Keratinocyte (primary cell): ENCODE data around the gene HSPA12B. TPM values are rescaled to one million over a fixed set of nuclear protein-coding genes. Genes with fewer than 3 reads are reported as not detected.

Experiments
- DNase-seq: peaks from one replicate; pipeline ENCODE4 v3.0.0-alpha.2; 2011; ENCODE audit warnings: low read depth, missing footprints, low spot score
- FAIRE-seq: peaks from 2 replicates; lab custom pipeline; 2011; peaks lifted over from hg19 to GRCh38; lab: Jason Lieb, UNC
- H2AFZ ChIP-seq: 2 replicates; pipeline ENCODE4 v1.6.0; 2012; ENCODE audit warnings: low read length, control low read depth, inconsistent platforms; ENCODE audit not compliant: control insufficient read depth
- H3K27ac ChIP-seq: 2 replicates; pipeline ENCODE4 v1.5.1; 2011; ENCODE audit warnings: low read length; ENCODE audit not compliant: control insufficient read depth, insufficient read depth
- H3K27me3 ChIP-seq: 3 replicates; pipeline ENCODE4 v1.6.0; 2011; ENCODE audit warnings: low read length; ENCODE audit not compliant: control insufficient read depth, insufficient read depth; ENCODE audit errors: extremely low read depth
- H3K36me3 ChIP-seq, 2 experiments: 2 replicates in 1 of 2; 3 replicates in 1 of 2; pipeline ENCODE4 v1.5.1; 2011; ENCODE audit warnings: low read length in 2 of 2, mild to moderate bottlenecking in 1 of 2; ENCODE audit not compliant: control insufficient read depth in 2 of 2, insufficient read depth in 2 of 2; ENCODE audit errors: extremely low read depth in 1 of 2
- H3K4me1 ChIP-seq: 3 replicates; pipeline ENCODE4 v1.5.1; 2011; ENCODE audit warnings: low read length; ENCODE audit not compliant: control insufficient read depth, insufficient read depth; ENCODE audit errors: extremely low read depth
- H3K4me2 ChIP-seq: 3 replicates; pipeline ENCODE4 v1.6.0; 2011; ENCODE audit warnings: low read depth, low read length; ENCODE audit not compliant: control insufficient read depth, insufficient read depth; ENCODE audit errors: extremely low read depth
- H3K4me3 ChIP-seq, 3 experiments: fragments of 200-600 bp in 1 of 3; sonication (generic) in 1 of 3; 2 replicates in 2 of 3; 3 replicates in 1 of 3; pipeline ENCODE4 v1.5.1; 2011 to 2016; ENCODE audit warnings: low read length in 3 of 3, mild to moderate bottlenecking in 3 of 3, control low read depth in 2 of 3, inconsistent platforms in 1 of 3, low read depth in 1 of 3, mixed read lengths in 1 of 3, mixed run types in 1 of 3, moderate library complexity in 1 of 3; ENCODE audit not compliant: control insufficient read depth in 2 of 3, insufficient read depth in 2 of 3; ENCODE audit errors: extremely low read depth in 1 of 3
- H3K79me2 ChIP-seq: 2 replicates; pipeline ENCODE4 v1.6.0; 2012; ENCODE audit warnings: low read length; ENCODE audit not compliant: control insufficient read depth, insufficient read depth
- H3K9ac ChIP-seq: 3 replicates; pipeline ENCODE4 v1.6.0; 2011; ENCODE audit warnings: low read length; ENCODE audit not compliant: control insufficient read depth, insufficient read depth; ENCODE audit errors: extremely low read depth
- H3K9me1 ChIP-seq: 3 replicates; pipeline ENCODE4 v1.6.0; 2011; ENCODE audit warnings: low read length; ENCODE audit not compliant: control insufficient read depth, insufficient read depth; ENCODE audit errors: extremely low read depth
- H3K9me3 ChIP-seq: 2 replicates; pipeline ENCODE4 v1.5.1; 2012; ENCODE audit warnings: low read depth, low read length; ENCODE audit not compliant: control insufficient read depth
- H4K20me1 ChIP-seq: 3 replicates; pipeline ENCODE4 v1.6.0; 2011; ENCODE audit warnings: low read length; ENCODE audit not compliant: control insufficient read depth, insufficient read depth; ENCODE audit errors: extremely low read depth
- EZH2 ChIP-seq: IDR thresholded peaks from one replicate; pipeline ENCODE4 v1.6.1; 2012; ENCODE audit warnings: inconsistent platforms, mild to moderate bottlenecking, low read length, moderate library complexity
- dilution Hi-C: fragments of 300-500 bp; cut with MboI; formaldehyde crosslinking; loops from one replicate; pipeline ENCODE4 v1.7.0; 2020; ENCODE audit warnings: low sequenced_read_pairs; ENCODE audit not compliant: extremely low pct_ligation_motif_present
- polyA plus RNA-seq, 5 experiments: library from polyadenylated mRNA; depleted of rRNA in 3 of 5; stranded (reverse) in 3 of 5; stranded (forward) in 1 of 5; unstranded in 1 of 5; fragments of >200 nt; gene quantifications; 1 replicate in 1 of 5; 2 replicates in 3 of 5; 3 replicates in 1 of 5; pipeline versions ENCODE4 v1.2.1 to v1.2.3, GENCODE V29; 2011 to 2012; ENCODE audit warnings: missing spikeins in 2 of 5, low read depth in 1 of 5, low replicate concordance in 1 of 5
- TF ChIP-seq, protein P1 (sequence below), 3 experiments: IDR thresholded peaks in 1 of 3; conservative IDR thresholded peaks in 1 of 3; optimal IDR thresholded peaks in 1 of 3; 2 replicates in 2 of 3; 3 replicates in 1 of 3; pipeline versions ENCODE3 to v1.5.1; 2011; ENCODE audit warnings: low read length in 3 of 3, mild to moderate bottlenecking in 3 of 3, moderate library complexity in 2 of 3, control low read depth in 1 of 3, inconsistent platforms in 1 of 3; ENCODE audit not compliant: insufficient read depth in 2 of 3; ENCODE audit errors: extremely low read depth in 1 of 3

Gene HSPA12B
- polyA plus RNA-seq, 1 donor (not counting 4 experiments of a cell fraction or from before 2014, with no cell fraction given): not detected

DNA sequence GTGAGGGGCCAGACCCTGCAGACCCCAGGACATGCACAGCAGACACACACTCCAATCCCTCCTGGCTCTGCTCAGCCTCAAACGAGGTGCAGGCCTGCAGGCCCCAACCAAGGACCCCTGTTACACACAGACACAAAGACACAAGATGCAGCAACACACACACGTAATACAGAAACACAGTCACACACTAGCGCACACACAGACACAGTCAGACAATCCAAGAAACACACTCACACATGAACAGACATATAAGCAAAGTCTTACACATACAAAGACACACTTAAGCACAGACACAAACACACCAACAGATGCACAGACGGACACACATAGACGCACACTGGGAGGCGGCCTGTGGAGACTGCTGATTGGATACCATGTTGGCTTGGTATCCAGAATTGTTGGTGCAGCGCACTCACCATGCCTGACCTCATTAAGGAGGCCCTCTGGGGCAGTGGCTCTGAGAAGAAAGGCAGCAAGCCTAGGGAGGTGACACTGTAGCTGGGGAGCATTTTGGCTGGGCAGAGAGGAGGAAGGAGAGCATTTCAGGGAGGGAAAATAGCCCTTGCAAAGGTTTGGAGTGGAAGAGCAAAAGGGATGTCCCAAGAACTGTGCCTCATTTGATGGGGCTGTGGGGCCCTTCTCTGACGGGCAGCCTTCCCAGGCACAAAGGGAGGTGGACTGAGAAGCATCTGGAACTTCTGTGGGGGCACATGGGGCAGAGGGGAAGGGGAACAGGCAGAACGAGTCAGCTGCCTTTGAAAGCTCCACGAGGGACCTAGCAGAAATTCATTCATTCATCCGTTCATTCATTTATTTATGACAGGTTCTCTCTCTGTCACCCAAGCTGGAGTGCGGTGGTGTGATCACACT is 1.4 kb upstream of the HSPA12B start:
- dilution Hi-C loops: no loop called here
- no peak for FAIRE-seq

DNA sequence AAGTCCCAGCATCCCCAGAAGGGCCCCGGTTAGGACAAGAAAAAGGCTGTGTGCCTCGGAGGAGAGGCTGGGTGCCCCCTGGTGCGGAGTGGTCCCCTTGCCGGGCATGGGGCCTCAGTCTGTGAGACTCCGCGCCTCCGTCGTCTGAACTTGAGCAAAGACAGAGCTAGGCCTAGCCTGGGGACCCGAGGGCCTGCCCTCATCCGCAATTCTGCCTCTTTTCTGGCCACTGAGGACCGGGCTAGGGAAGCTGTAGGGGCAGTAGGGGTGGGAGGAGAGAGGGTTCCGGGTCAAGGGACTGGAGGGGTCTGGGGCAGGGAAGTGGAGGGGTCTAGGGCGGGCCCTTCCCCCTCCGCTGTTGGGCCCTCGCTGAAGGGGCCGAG is 550 bp upstream of the HSPA12B start:
- Histone ChIP-seq H3K27ac (no peak overlapping the region), H3K79me2 (no peaks in the 10 kb centered on the region), H3K4me1 (peaks cover 21% of the 10 kb centered on the region), H3K4me2 (no peak overlapping the region), H3K4me3 (no peak overlapping the region), H4K20me1 (no peaks in the 10 kb centered on the region), H3K9me1 (no peaks in the 10 kb centered on the region), H3K9ac (no peak overlapping the region), H3K27me3 (peaks cover 14% of the 10 kb centered on the region), H3K36me3 (no peaks in the 10 kb centered on the region), H3K9me3 (no peaks in the 10 kb centered on the region), H2AFZ (no peak overlapping the region)
- TF ChIP-seq EZH2: peak; percentile 15
- TF ChIP-seq, protein P1, sequence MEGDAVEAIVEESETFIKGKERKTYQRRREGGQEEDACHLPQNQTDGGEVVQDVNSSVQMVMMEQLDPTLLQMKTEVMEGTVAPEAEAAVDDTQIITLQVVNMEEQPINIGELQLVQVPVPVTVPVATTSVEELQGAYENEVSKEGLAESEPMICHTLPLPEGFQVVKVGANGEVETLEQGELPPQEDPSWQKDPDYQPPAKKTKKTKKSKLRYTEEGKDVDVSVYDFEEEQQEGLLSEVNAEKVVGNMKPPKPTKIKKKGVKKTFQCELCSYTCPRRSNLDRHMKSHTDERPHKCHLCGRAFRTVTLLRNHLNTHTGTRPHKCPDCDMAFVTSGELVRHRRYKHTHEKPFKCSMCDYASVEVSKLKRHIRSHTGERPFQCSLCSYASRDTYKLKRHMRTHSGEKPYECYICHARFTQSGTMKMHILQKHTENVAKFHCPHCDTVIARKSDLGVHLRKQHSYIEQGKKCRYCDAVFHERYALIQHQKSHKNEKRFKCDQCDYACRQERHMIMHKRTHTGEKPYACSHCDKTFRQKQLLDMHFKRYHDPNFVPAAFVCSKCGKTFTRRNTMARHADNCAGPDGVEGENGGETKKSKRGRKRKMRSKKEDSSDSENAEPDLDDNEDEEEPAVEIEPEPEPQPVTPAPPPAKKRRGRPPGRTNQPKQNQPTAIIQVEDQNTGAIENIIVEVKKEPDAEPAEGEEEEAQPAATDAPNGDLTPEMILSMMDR (optimal IDR thresholded peaks at IDR 0.05 in 1 of 3, IDR thresholded peaks at IDR 0.05 in 1 of 3, conservative IDR thresholded peaks at IDR 0.05 in 1 of 3; ENCODE audit: extremely low read depth in 1 of 3, insufficient read depth in 2 of 3, low read length in 3 of 3): no peak
- dilution Hi-C loops: no loop called here
- FAIRE-seq: no peak
- no peak for DNase-seq

More for the DNA sequence above, 1.4 kb upstream of the HSPA12B start:
- Histone ChIP-seq H2AFZ (no peak overlapping the region), H3K4me1 (peaks cover 21% of the 10 kb centered on the region), H3K27me3 (peaks cover 14% of the 10 kb centered on the region), H3K9me3 (no peaks in the 10 kb centered on the region), H3K36me3 (no peaks in the 10 kb centered on the region), H3K9me1 (no peaks in the 10 kb centered on the region), H3K4me2 (no peak overlapping the region), H4K20me1 (no peaks in the 10 kb centered on the region), H3K9ac (no peak overlapping the region), H3K4me3 (no peak overlapping the region), H3K79me2 (no peaks in the 10 kb centered on the region), H3K27ac (no peak overlapping the region)
- no peak for DNase-seq
- TF ChIP-seq, protein P1 (optimal IDR thresholded peaks at IDR 0.05 in 1 of 3, IDR thresholded peaks at IDR 0.05 in 1 of 3, conservative IDR thresholded peaks at IDR 0.05 in 1 of 3; ENCODE audit: extremely low read depth in 1 of 3, insufficient read depth in 2 of 3, low read length in 3 of 3): no peak
- TF ChIP-seq EZH2: no peak
